Lower leg skin (tissue), 4 donors: ENCODE results near the gene PTGR2. TPM values are rescaled to one million over a fixed set of nuclear protein-coding genes. Genes with fewer than 3 reads are reported as not detected.
"Not testable (repeated sequence)": the region's sequence is repeated elsewhere in the genome, so short reads cannot be mapped to it uniquely, and the experiment has no call there.

Experiments
- DNase-seq, 2 donors: peaks; one replicate each; pipeline ENCODE4 v3.0.0-alpha.2; 2019; ENCODE audit warnings: low spot score in 2 of 2
- H3K4me3 ChIP-seq: fragments of 200-600 bp; sonication (generic); 2 replicates; pipeline ENCODE4 v1.5.1; 2017; ENCODE audit warnings: mild to moderate bottlenecking, low read depth; ENCODE audit not compliant: poor library complexity, severe bottlenecking
- POLR2A ChIP-seq, 2 donors: fragments of 450-650 bp; IDR thresholded peaks; one replicate each; pipeline ENCODE4 v1.6.1; 2016 to 2017; ENCODE audit warnings: antibody characterized with exemption in 2 of 2, mild to moderate bottlenecking in 1 of 2, moderate library complexity in 1 of 2
- whole genome bisulfite sequencing, 2 donors: methylation state at CpG; one replicate each; pipeline ENCODE4 v1.1.5; 2018; 5-methylcytosine and 5-hydroxymethylcytosine counted together
- intact Hi-C: fragments of 100-400 bp; cut with DNase I; formaldehyde crosslinking; loops from one replicate; pipeline ENCODE4 v1.15.0; 2023; ENCODE audit warnings: low total_unique reads
- total RNA-seq, 4 donors: library from RNA; depleted of rRNA; stranded (reverse); fragments of >200 nt; gene quantifications; one replicate each; pipeline ENCODE4 v1.1.0, GENCODE V29; 2016
- TF ChIP-seq, protein P1 (sequence below), 3 donors: fragments of 450-650 bp; IDR thresholded peaks; one replicate each; pipeline ENCODE4 v1.5.1; 2016; ENCODE audit warnings: antibody characterized with exemption in 3 of 3, mild to moderate bottlenecking in 3 of 3, moderate library complexity in 2 of 3

The PTGR2 gene
- total RNA-seq, 4 donors from 2014 or later = 4.2 to 13.5 (median 8.3) TPM

DNA sequence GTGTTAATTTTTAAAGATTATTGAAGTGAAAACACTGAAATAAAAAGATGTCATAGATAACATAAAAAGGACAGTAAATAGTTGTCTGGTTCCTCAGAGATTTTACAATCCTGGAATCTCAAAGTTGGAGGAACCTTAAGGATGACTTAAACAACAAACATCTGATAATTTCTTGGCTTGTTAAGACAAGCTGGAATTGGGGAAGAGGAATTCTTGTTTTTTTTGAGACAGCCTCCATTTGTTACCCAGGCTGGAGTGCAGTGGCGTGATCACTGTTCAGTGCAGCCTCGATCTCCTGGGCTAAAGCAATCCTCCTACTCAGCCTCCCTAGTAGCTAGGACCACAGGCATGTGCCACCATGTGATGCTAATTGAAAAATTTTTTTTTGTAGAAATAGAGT lies 37.3 kb downstream of the PTGR2 start:
- no peak overlapping the region for H3K4me3 ChIP-seq
- intact Hi-C loops = no loop called here
- WGBS, 2 donors = 46 to 54% methylated on average over 2 of the region's 2 CpGs
- no peak for DNase-seq
- no peak for TF ChIP-seq POLR2A (IDR thresholded peaks at IDR 0.05)
- TF ChIP-seq, protein P1, sequence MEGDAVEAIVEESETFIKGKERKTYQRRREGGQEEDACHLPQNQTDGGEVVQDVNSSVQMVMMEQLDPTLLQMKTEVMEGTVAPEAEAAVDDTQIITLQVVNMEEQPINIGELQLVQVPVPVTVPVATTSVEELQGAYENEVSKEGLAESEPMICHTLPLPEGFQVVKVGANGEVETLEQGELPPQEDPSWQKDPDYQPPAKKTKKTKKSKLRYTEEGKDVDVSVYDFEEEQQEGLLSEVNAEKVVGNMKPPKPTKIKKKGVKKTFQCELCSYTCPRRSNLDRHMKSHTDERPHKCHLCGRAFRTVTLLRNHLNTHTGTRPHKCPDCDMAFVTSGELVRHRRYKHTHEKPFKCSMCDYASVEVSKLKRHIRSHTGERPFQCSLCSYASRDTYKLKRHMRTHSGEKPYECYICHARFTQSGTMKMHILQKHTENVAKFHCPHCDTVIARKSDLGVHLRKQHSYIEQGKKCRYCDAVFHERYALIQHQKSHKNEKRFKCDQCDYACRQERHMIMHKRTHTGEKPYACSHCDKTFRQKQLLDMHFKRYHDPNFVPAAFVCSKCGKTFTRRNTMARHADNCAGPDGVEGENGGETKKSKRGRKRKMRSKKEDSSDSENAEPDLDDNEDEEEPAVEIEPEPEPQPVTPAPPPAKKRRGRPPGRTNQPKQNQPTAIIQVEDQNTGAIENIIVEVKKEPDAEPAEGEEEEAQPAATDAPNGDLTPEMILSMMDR (IDR thresholded peaks at IDR 0.05) = no peak

DNA sequence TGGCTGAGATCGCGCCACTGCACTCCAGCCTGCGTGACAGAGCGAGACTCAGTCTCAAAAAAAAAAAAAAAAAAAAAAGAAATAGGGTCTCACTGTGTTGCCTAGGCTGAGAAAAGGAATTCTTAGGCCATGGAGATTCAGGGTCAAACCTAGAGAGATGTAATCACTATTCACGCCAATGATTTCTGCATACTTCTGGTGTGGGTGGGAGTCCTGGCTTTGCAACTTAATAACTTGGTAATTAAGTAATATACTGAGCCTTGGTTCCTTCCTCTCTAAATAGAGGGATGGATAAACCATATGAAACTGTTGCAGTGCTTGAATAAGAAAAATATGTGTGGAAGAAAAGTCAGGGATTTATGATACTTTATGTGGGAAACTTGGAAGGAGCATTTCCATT lies 37.7 kb downstream of the PTGR2 start:
- no peak for DNase-seq
- H3K4me3 ChIP-seq = no peak overlapping the region
- intact Hi-C loops = no loop called here
- 66 to 80% methylated on average over 5 of the region's 5 CpGs for WGBS, 2 donors
- TF ChIP-seq, protein P1 (IDR thresholded peaks at IDR 0.05) = no peak
- no peak for TF ChIP-seq POLR2A (IDR thresholded peaks at IDR 0.05)

DNA sequence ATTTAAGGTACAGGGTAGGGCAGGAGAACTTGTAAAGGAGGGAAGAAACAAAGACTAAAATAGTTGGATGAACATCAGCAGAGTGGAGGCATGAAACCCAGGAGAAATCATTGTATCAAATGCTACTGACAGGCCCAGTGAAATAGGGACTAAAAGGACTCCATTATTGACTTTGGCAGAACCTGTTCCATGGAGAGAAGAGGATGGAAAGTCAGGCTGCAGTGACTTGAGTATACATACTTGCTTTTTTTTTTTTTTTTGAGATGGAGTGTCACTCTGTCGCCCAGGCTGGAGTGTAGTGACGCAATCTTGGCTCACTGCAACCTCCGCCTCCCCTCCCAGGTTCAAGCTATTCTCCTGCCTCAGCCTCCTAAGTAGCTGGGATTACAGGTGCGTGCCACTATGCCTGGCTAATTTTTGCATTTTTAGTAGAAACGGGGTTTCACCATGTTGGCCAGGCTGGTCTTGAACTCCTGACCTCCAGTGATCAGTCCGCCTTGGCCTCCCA lies 42.6 kb downstream of the PTGR2 start:
- intact Hi-C loops, DNase-seq, H3K4me3 ChIP-seq: not testable (repeated sequence)
- WGBS, 2 donors = 85 to 92% methylated on average over 6 of the region's 6 CpGs

DNA sequence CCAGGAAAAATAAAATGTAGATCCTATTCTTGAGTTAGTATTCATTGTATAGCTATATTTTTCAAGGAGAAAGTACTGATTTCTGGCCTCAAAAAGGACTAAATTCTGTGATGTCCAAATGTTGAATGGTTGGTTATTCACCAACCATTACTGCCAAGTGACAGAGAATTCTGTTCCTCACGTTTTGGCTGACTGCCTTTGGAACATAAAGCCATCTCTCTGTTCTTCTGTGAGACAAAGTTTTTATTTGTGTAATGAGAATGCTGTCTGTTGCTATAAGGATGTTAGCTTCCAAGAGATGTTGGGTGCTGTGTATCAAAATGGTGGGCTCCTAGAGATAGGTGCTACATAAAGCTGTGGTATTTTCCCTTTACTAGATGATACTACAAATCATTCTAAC lies 44.3 kb downstream of the PTGR2 start:
- no peak for DNase-seq
- no peak overlapping the region for H3K4me3 ChIP-seq
- intact Hi-C loops = no loop called here
- TF ChIP-seq, protein P1 (IDR thresholded peaks at IDR 0.05) = no peak
- no peak for TF ChIP-seq POLR2A (IDR thresholded peaks at IDR 0.05)
- WGBS, 2 donors = 50 to 61% methylated on average over 1 of the region's 1 CpG

DNA sequence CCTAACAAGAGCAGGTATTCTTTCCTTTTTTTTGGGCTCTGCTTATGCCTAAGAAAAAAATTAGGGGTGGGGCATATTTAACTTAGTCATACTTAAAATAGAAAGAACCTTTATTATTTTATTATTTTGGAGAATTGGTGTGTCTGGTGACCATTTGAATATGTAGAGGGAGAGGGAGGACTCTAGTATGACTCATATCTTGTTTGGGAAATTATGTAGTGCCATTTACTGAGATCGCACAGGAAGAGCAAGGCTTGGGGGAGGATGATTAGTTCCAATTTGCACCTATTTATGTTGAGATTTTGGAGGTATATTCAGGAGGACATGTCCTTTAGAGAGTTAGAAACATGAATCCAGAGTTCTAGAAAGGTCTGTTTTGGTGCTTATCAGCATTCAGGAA lies 44.9 kb downstream of the PTGR2 start:
- H3K4me3 ChIP-seq = no peak overlapping the region
- WGBS, 2 donors = 79 to 85% methylated on average over 1 of the region's 1 CpG
- TF ChIP-seq, protein P1 (IDR thresholded peaks at IDR 0.05) = no peak
- no peak for TF ChIP-seq POLR2A (IDR thresholded peaks at IDR 0.05)
- no peak for DNase-seq
- intact Hi-C loops = no loop called here

DNA sequence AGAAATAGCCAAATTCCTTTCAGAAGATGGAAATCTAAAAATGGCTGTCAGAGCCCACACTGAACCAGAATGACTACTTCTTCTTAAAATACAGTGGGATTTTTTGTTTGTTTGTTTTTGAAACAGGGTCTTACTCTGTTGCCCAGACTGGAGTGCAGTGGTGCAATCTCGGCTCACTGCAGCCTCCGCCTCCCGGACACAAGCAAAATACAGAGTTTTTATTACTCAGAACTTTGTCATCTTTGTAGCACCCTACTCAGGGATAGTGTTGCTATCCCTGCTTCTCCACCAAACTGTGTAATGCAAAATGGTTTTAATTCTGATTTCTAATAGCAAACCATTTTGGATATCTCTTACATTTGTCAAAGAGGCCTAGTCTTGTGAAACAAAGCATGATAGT lies 51.4 kb downstream of the PTGR2 start:
- intact Hi-C loops = no loop called here
- TF ChIP-seq POLR2A (IDR thresholded peaks at IDR 0.05) = no peak
- TF ChIP-seq, protein P1 (IDR thresholded peaks at IDR 0.05) = no peak
- no peak overlapping the region for H3K4me3 ChIP-seq
- WGBS, 2 donors = 94 to 98% methylated on average over 3 of the region's 3 CpGs
- no peak for DNase-seq
